NCI-H1105 (cell line): ENCODE data around the gene RNGTT.
"Not testable (repeated sequence)": the region's sequence is repeated elsewhere in the genome, so short reads cannot be mapped to it uniquely, and the experiment has no call there.

Experiments used
- DNase-seq: peaks from one replicate; lab custom pipeline; 2025; lab: John Stamatoyannopoulos, UW

Gene RNGTT

DNA sequence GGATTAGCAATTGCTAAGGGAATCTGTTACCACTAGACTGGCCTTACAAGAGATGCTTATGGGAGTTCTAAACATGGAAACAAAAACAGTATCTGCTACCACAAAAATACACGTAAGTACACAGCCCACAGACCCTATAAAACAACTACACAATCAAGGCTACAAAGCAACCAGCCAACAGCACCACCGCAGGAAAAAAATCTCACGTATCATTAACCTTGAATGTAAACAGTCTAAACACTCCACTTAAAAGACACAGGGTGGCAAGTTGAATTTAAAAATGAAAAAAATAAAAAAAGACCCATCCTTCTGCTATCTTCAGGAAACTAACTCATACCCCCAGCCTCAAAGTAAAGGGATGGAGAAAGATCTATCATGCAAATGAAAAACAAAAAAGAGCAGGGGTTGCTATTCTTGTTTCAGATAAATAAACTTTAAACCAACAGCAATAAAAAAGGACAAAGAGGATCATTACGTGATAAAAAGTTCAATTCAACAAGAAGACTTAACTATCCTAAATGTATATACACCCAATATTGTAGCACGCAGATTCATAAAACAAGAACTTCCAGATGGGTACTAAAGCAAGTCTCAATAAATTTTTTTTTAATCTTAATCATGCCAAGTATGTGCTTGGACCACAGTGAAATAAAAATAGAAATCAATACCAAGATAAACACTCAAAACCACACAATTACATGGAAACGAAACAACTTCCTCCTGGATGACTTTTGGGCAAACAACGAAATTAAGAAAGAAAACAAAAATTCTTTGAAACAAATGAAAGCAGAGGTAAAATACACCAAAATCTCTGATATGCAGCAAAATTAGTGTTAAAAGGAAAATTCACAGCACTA, 52.3 kb downstream of the RNGTT start:
- no peak for DNase-seq

DNA sequence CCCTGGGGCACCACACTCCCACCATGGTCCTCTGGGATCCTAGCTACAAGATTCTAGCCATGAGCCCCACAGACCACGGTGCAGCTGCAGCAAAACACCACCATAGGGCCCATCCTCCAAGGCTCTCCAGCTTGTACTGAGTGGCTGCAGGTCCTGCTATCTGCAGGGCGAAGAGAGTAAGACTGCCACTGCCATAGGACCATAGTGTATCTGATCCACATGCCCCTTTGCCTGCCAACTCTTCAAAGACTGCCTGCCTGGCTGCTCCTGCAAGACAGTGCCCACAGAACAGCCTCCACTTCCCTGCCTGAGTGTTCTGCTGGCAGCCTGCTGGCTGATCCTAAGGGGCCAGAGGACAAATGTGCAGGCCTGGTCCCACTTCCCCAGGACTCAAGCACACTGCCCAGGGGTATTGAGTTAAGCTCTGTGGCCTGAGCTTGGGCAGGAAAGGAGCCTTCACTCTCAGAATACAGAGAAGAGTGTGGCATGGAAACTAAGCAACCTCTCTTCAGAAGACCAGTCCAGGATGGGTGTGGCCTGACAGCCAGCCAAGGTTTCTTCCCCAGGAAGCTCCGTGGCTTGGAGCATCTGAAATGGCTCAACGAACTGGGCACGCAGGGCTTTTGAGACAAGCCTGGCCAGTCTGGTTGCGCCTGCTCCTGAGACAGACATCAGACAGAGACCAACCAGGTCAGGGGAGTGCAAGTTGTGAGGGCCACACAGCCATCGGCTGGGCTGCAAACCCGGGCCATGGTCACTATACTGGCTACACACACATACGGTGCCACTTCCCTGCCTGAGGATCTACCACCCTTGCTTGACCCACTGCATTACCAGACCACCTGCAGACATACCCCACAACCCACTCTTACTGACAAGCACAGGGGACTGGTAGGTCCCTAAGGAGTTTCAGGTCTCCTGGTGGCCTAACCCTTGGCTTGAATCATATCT, 54.5 kb downstream of the RNGTT start:
- DNase-seq: no peak

DNA sequence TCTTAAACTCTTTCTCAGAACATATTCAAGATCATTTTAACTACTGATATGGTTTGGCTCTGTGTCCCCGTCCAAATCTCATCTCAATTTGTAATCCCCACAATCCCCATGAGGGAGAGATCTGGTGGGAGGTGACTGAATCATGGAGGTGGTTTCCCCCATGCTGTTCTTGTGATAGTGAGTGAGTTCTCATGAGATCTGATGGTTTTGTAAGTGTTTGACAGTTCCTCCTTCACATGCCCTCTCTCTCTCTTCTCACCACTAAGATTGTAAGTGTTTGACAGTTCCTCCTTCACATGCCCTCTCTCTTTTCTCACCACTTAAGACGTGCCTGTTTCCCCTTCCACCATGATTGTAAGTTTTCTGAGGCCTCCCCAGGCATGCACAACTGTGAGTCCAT, 56.3 kb downstream of the RNGTT start:
- not testable (repeated sequence) for DNase-seq

DNA sequence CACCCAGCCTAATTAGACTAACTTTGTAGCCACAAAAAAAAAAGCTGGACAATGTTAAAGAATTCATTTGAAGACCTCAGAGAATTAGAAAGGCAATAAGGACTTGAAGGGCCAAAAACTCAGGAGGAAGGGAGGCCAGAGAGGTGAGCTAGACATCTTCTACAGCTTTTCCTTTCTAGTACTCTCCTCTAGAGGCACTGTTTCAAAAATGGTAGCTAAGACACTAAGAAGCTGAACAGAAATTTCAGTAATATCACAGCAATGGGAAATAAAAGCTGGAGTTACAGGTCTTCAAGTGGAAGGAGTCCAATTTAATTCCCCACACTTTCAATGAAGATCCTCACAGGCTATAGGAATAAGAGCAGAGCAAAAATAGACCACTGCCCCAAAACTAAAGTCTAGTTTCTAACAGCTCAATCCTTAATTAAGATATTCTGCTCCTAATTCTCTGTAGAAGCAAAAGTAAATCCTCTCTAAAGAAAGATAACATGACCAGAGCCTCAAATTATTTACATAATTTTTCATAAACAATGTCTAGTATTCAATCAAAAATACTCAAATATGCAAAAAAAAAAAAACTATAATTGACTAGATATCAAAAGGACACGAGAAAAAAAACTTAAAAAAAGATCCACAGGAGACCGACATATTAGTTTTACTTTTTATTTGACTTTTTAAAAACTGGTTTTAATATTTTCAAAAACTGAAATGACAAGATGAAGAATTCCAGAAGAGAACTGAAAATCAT, 63.7 kb downstream of the RNGTT start:
- no peak for DNase-seq

DNA sequence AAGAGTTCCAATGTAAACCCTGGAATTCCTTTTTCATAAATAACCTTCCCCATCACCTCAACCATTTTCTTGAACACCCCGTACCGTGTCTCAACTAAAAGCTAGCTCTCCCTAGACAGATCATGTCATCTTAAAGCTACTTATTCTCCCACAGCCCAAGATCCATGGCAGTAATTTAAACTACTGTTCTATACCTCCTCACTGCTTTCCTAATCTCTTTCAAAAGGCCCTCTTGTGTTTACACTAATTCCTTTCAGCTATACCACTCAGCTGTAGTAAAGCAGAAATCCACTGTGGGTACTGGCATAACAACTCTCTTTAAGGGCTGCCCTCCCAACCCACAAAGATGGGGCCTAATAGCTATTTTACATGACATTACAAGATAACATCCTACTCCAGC, 67.5 kb downstream of the RNGTT start:
- DNase-seq: no peak

DNA sequence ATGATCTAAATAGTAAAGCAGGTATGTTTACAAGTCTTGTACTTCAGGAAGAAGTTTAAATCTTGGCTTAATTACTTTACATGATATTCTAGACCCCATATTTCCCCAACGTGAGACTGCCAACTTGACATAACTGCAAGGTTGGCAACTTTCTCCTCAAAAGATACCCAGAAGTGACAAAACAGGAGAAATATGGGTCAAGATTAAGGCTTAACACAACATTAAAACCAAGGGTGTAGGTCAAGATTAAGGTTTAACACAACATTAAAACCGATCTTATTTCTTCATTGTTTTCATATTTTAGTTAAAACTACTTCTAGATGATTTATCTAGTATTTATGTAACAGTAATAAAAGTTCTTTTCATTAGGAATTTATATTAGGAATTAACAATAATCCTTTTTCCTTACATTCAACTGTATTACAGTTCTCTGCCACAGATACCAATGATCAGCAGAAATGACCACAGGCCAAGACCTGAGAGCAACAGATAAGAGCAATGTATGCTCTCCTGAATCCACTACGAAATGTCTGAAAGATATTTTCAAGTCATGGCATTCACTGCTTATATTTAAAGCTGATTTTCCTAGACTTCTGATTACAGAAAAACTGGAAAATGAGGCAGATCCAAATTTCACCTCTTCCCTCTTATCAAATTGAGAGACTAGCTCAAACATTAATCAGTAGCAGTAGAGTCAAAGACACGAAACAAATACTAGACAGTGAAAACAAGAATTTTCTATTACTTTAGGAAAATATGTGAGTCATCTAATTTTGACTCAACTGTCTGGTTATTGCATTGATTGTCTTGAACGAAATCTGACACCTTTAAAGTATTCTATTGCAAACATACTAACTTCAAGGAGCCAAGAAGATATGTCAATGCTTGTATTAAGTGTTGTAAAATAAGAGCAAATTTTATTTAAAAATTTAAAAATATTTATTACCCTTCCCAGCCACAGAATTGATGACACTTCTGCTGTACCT, 72.3 kb downstream of the RNGTT start:
- no peak for DNase-seq

DNA sequence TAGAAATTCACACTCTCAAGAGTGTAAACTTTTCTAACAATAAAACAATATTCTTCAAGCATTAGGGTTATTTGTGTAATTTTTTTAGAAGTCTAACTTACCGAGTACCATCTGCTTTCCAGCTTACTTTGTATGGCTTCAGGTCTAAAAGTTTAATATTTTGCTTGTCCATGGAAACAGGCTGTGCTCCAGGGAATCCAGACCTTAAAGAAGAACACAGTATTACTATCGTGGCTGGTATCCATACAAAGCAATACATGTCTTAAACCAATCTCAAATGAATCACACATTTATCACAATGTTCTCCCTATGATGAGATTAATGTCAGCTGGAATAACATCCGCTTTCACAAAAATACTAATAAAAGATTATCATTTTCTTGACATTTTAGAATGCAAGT, 73.0 kb downstream of the RNGTT start:
- DNase-seq: no peak

DNA sequence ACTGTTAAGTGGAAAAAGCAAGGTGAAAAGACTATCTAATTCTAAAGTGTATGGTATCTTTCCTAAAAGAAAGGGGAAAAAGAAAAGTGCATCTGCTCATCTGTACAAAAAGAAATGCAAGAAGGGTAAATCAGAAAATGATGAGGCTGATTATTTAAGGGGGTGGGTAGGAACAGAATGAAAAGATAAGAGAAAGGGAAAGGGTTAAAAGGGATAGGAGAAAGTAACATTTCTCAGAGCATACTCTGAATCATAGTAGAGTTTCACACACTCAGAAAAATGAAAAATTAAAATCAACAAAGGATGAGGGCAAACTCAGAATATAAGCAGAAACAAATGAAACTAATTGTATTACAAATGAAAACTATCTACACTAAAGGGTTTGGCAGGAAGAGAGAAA, 79.1 kb downstream of the RNGTT start:
- DNase-seq: no peak

DNA sequence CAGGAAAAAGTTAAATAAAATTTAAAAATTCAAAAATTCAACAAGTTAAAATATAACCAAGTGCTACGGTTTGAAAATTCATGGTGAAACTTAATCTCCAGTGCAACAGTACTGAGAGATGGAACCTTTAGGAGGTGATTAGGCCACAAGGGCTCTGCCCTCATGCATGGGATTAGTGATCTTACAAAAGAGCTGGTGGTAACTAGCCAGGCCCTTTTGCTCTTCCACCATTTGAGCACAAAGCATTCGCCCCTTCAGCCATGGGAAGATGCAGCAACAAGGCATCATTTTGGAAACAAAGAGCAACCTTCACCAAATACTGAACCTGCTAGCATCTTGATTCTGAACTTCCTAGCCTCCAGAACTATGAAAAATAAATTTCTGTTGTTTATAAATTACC, 80.9 kb downstream of the RNGTT start:
- no peak for DNase-seq

DNA sequence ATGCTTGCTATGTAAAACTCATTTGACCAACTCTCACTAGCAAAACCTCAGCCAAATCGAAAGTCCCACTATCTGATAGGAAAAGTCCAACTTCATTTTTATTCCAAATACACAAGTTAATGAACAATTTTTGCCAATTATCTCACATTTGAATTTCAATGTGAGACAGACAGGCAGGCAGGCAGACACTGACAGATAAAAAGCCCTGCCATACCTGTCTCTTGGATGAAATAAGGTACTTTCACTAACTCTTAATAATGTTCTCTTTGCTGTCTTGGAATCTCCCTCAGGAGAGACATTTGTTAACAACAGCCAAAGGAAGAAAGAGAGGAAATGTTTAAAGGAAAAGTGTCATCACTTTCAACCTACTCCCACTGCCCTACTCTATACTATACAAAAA, 82.0 kb downstream of the RNGTT start:
- DNase-seq: no peak

DNA sequence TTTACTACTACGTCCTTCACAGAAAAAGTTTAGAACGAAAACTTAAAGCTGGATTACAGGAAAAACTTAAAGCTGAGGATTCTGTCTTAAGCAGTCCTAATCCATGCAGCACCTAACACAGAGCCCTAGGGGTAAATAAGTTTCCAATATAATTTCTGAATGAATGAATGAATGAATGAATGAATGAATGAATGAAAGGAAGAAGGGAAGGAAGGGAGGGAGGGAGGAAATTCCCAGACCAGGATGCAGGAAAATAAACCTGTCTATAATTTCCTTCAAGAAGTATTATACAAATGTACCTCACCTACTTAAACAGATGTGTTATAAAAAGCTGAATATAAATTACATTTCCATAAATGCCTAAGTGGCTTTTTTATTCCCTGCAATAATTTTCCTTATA, 83.4 kb downstream of the RNGTT start:
- DNase-seq: no peak

DNA sequence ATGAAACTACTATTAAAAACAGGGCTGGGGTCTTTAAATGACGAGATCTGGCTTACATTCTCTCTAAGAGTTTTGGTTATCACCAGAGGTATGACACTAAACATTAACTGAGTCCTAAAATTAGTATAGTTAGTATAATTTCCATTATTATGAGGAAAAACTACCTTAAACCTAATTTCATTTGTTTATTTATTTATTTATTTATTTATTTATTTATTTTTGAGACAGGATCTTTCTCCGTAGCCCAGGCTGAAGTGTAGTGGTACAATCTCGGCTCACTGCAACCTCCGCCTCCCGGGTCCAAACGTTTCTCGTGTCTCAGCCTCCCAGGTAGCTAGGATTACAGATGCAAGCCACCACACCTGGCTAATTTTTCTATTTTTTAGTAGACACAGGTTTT, 85.5 kb downstream of the RNGTT start:
- no peak for DNase-seq

DNA sequence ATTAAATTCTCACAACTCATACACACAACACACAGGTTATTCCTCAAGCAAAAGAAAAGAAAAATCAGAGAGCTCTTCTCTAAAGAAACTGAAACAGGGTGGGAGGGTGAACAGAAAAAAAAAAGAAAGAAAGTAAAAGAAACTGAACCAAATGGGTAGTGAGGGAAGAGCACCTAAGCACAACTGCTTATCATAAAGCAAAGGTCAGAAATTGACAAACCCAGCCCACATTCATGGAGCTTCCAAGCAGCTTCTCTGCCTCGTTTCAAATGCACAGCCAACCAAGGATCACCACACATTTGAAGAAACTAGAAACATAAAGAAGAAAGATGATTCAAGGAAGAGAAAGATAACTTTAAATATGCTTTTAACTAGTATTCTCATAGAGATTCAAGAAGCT, 90.5 kb downstream of the RNGTT start:
- DNase-seq: no peak

DNA sequence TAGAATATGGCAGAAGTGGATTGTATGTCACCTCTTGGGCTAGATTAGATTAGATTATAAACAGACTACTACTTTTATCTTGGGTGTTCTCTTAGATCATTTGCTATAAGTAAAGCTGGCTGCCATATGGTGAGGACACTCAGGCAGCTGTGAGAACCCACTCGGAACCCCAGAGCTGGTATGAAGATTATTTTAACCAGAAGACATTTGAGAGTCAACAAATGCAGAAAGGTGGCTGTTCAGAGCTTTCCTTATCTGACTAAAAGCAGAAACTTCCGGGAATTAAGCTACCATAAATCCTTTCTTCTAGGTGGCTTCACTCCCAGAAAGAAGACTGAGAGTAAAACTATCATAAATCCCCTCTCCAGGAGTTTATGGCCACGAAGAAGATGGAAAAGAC, 91.9 kb downstream of the RNGTT start:
- DNase-seq: no peak

DNA sequence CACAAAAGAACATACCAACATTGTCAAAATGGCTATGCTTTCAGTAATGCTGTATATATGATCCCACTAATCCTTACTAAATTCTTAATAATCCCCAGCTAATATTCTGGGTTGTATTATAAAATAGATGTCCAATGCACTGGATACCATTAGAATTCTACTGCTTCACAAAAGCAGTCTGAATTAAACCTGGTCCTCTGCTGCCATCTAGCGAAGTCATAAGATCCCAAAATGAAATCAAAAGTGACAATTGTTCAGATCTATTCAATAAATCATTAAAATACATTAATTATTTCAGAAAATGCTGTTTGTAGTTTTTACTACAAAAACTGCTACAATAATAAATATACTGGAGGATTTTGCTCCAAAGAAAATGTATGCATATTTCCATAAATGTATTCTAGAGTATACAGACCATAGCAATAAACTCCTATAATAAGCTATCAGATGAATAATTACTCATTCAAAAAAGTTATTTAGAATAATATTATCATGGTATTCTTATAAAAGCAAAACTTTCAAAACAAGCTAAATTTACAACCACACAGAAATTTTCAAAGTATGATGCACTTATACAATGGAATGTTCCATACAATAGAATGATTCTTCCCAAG, 92.6 kb downstream of the RNGTT start:
- peak; percentile 49 for DNase-seq

DNA sequence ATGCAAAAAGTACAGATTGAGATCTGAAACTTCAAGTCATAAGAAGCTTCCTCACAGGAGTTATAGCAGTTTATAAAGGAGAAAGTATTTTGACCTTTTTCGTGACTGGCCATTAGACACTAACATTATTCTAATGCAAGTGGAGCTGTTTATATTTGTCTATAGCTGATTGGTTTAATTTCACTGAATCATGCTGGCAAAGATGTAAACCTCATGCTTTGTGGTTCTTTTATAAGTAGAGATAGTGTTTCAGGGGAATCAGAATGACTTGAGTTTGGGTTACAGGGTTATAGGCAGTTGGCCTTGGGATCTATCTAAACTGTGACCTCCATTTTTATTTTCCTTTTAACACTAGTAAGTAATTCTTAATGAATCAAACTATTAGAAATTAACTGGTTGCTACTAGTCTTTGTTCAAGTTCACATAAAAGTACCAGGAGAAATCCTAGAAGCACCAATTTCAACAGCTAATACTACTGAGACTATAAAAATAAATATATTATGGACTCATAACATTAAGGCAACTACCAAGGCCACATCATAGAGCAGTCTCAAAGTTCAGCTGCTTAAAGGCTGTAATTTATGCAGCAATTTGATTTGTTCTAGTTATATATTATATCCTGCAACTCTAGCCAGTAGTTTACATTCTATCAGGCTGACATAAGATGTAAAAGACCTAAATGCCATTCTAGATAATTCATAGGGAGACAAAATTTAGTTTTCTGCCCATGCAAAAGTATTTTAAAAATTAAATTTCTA, 94.0 kb downstream of the RNGTT start:
- DNase-seq: no peak

DNA sequence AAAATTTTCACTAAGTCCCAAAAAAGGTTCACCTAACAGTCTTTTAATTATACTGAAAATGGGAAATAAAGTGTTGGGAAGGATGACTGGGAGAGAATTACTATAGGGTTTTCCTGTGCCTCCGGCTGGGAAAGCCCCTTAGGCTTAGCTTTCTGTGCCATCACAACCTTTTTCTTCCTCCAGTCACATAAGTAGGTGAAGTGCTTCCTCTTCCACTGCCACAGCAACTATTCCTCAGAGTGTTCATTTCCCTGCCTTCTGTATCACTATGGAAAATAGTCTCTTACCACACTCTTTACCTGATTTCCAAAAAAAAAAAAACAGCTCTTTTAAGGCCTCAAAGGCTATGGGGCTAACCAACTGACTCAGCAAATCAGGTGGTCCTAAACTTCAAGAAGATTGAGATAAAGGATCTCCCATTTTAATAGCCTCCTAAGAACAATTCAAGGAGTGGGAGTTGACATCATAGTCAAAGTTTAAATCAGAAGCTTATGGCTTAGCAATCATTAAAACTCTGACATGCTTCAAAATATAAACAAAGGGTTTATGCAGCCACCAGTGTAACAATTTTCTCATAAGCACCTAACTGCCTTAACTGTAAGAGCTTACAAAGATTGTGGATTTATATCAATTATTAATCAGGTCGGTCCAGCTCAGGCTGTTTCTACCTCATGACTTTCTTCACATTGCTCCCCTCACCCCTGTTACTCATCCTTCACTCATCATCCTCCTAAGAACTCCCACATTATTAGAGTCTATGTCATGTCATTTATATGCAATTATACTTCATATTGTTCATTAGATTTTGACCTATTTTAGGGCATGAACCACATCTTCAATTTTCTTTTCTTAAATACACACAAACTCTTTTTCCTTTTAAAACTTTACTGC, 95.3 kb downstream of the RNGTT start:
- DNase-seq: no peak

DNA sequence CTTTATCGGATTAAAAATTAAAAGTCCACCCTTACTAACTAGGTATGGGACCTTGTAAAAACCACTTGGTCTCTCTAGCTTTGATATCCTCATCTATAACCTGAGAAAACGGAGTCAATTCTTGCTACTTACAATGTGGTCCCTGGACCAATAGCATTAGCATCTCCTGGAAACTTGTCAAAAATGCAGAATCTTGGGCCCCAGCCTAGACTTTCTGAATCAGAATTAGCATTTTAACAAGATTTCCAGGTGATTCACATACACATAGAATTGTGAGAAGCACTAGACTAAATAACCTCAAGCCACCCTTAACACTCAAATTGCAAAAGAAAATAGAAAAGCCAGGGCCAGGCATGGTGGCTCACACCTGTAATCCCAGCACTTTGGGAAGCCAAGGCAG, 96.6 kb downstream of the RNGTT start:
- DNase-seq: no peak

DNA sequence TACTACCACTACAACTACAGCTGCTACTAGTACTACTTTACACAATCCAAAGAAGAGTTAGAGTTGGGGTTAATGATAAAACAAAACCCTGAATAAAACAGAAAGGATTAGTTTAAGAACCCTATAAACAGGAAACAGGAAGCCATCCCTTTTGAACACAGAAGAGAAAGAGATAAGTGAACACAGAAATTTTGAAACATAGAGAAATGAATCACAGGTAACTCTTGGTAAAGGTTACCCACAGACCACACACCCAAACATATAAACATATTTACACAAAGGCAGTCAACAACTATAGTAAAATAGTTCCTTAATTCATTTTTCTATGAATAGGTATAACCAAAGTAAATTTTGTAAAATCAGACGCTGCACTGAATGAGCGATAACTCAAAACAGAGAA, 98.1 kb downstream of the RNGTT start:
- no peak for DNase-seq
